HEK293 (cell line): ENCODE measurements around the gene MSH2.

ENCODE experiments used
- CTCF ChIA-PET: fragments of 350-600 bp; formaldehyde crosslinking; extraction: SDS; loops from one replicate; lab custom pipeline; 2021; ENCODE audit warnings: antibody characterized with exemption; lab: Yijun Ruan, JAX
- POLR2A ChIA-PET: fragments of 300-600 bp; formaldehyde crosslinking; extraction: SDS; loops from one replicate; lab custom pipeline; 2020; ENCODE audit warnings: antibody characterized with exemption, inconsistent platforms; lab: Yijun Ruan, JAX
- H3K27ac ChIP-seq: fragments of 200-500 bp; sonication (Bioruptor generic); 2 replicates; pipeline ENCODE4 v1.5.1; 2014; ENCODE audit warnings: low read depth, low read length, control low read depth, inconsistent platforms; ENCODE audit errors: extremely low read depth
- H3K36me3 ChIP-seq, 2 experiments: fragments of 200-500 bp in 1 of 2; sonication (Bioruptor generic) in 1 of 2; 1 replicate in 1 of 2; 2 replicates in 1 of 2; pipeline ENCODE4 v1.5.1; 2014 to 2017; ENCODE audit warnings: inconsistent platforms in 2 of 2, low read length in 2 of 2; ENCODE audit not compliant: control insufficient read depth in 2 of 2, insufficient read depth in 1 of 2
- H3K4me1 ChIP-seq: fragments of 200-500 bp; sonication (Bioruptor generic); 2 replicates; pipeline ENCODE4 v1.5.1; 2014; ENCODE audit warnings: mild to moderate bottlenecking, low read length, inconsistent platforms; ENCODE audit not compliant: control insufficient read depth, insufficient read depth
- H3K4me3 ChIP-seq: 2 replicates; pipeline ENCODE4 v1.5.1; 2011; ENCODE audit warnings: low read depth, mild to moderate bottlenecking, control low read depth, low read length, moderate library complexity
- H3K9me3 ChIP-seq: fragments of 200-500 bp; sonication (Bioruptor generic); 2 replicates; pipeline ENCODE4 v1.5.1; 2014; ENCODE audit warnings: low read depth, low read length, inconsistent platforms; ENCODE audit not compliant: control insufficient read depth, insufficient read depth
- HOXC10 ChIP-seq: sonication (generic); formaldehyde crosslinking; IDR thresholded peaks from 2 replicates; pipeline ENCODE4 v1.8.1; 2023; ENCODE audit warnings: mild to moderate bottlenecking, missing genetic modification reagents
- SP2 ChIP-seq: fragments of 450-650 bp; formaldehyde crosslinking; IDR thresholded peaks from 2 replicates; pipeline ENCODE4 v1.5.1; 2016; ENCODE audit warnings: missing biosample characterization, missing genetic modification characterization
- ZBTB21 ChIP-seq: fragments of 450-650 bp; formaldehyde crosslinking; IDR thresholded peaks from 2 replicates; pipeline ENCODE4 v1.5.1; 2017; ENCODE audit warnings: missing biosample characterization, missing genetic modification characterization
- ZBTB48 ChIP-seq: fragments of 450-650 bp; formaldehyde crosslinking; IDR thresholded peaks from 2 replicates; pipeline ENCODE4 v1.5.1; 2016; ENCODE audit warnings: missing biosample characterization, missing genetic modification characterization
- ZEB2 ChIP-seq: fragments of 450-650 bp; formaldehyde crosslinking; IDR thresholded peaks from 2 replicates; pipeline ENCODE4 v1.5.1; 2016; ENCODE audit warnings: missing biosample characterization, missing genetic modification characterization
- ZFP3 ChIP-seq: fragments of 450-650 bp; formaldehyde crosslinking; IDR thresholded peaks from 2 replicates; pipeline ENCODE4 v1.5.1; 2016; ENCODE audit warnings: low read depth, missing biosample characterization, missing genetic modification characterization
- ZNF146 ChIP-seq: fragments of 450-650 bp; formaldehyde crosslinking; IDR thresholded peaks from 2 replicates; pipeline ENCODE4 v1.5.1; 2016; ENCODE audit warnings: missing biosample characterization, missing genetic modification characterization
- ZNF19 ChIP-seq: fragments of 450-650 bp; formaldehyde crosslinking; IDR thresholded peaks from 2 replicates; pipeline ENCODE4; 2016; ENCODE audit warnings: missing biosample characterization, missing genetic modification characterization, low read depth
- ZNF202 ChIP-seq: fragments of 450-650 bp; formaldehyde crosslinking; IDR thresholded peaks from 2 replicates; pipeline ENCODE4 v1.5.1; 2016; ENCODE audit warnings: missing biosample characterization, missing genetic modification characterization, borderline replicate concordance
- ZNF324 ChIP-seq: fragments of 450-650 bp; formaldehyde crosslinking; IDR thresholded peaks from 2 replicates; pipeline ENCODE4 v1.5.1; 2016; ENCODE audit warnings: missing biosample characterization, missing genetic modification characterization
- ZNF404 ChIP-seq: fragments of 450-650 bp; formaldehyde crosslinking; IDR thresholded peaks from 2 replicates; pipeline ENCODE4 v1.5.1; 2017; ENCODE audit warnings: missing biosample characterization, missing genetic modification characterization
- ZNF416 ChIP-seq: fragments of 450-650 bp; formaldehyde crosslinking; IDR thresholded peaks from 2 replicates; pipeline ENCODE4 v1.5.1; 2016; ENCODE audit warnings: missing biosample characterization, missing genetic modification characterization
- ZNF548 ChIP-seq: fragments of 450-650 bp; formaldehyde crosslinking; IDR thresholded peaks from 2 replicates; pipeline ENCODE4 v1.5.1; 2016; ENCODE audit warnings: missing biosample characterization, missing genetic modification characterization
- ZNF629 ChIP-seq: fragments of 450-650 bp; formaldehyde crosslinking; IDR thresholded peaks from 2 replicates; pipeline ENCODE4 v1.5.1; 2017; ENCODE audit warnings: missing biosample characterization, missing genetic modification characterization
- ZNF654 ChIP-seq: fragments of 450-650 bp; formaldehyde crosslinking; IDR thresholded peaks from 2 replicates; pipeline ENCODE4 v1.5.1; 2016; ENCODE audit warnings: low read depth, missing biosample characterization, missing genetic modification characterization
- ZNF658 ChIP-seq: fragments of 450-650 bp; formaldehyde crosslinking; IDR thresholded peaks from 2 replicates; pipeline ENCODE4; 2016; ENCODE audit warnings: missing biosample characterization, missing genetic modification characterization
- ZNF785 ChIP-seq: fragments of 450-650 bp; formaldehyde crosslinking; IDR thresholded peaks from 2 replicates; pipeline ENCODE4 v1.5.1; 2016; ENCODE audit warnings: missing biosample characterization, missing genetic modification characterization
- ZNF791 ChIP-seq: fragments of 450-650 bp; formaldehyde crosslinking; IDR thresholded peaks from 2 replicates; pipeline ENCODE4 v1.5.1; 2016; ENCODE audit warnings: missing biosample characterization, missing genetic modification characterization
- ZNF843 ChIP-seq: fragments of 450-650 bp; formaldehyde crosslinking; IDR thresholded peaks from 2 replicates; pipeline ENCODE4 v1.5.1; 2016; ENCODE audit warnings: missing biosample characterization, missing genetic modification characterization
- ZSCAN16 ChIP-seq: fragments of 450-650 bp; formaldehyde crosslinking; IDR thresholded peaks from 2 replicates; pipeline ENCODE4 v1.5.1; 2016; ENCODE audit warnings: missing biosample characterization, missing genetic modification characterization
- TF ChIP-seq, protein P1 (sequence below): fragments of 450-650 bp; formaldehyde crosslinking; IDR thresholded peaks from 2 replicates; pipeline ENCODE4 v1.5.1; 2016; ENCODE audit warnings: missing biosample characterization, missing genetic modification characterization
- TF ChIP-seq, protein P2 (sequence below): fragments of 450-650 bp; IDR thresholded peaks from 2 replicates; pipeline ENCODE4 v1.5.1; 2018; ENCODE audit warnings: missing biosample characterization, missing genetic modification characterization
- TF ChIP-seq, protein P3 (sequence below): fragments of 450-650 bp; formaldehyde crosslinking; IDR thresholded peaks from 2 replicates; pipeline ENCODE4 v1.5.1; 2016; ENCODE audit warnings: missing biosample characterization, missing genetic modification characterization
- TF ChIP-seq, protein P4 (sequence below): fragments of 450-650 bp; formaldehyde crosslinking; IDR thresholded peaks from 2 replicates; pipeline ENCODE4 v1.5.1; 2017; ENCODE audit warnings: missing biosample characterization, missing genetic modification characterization

MSH2 gene

DNA sequence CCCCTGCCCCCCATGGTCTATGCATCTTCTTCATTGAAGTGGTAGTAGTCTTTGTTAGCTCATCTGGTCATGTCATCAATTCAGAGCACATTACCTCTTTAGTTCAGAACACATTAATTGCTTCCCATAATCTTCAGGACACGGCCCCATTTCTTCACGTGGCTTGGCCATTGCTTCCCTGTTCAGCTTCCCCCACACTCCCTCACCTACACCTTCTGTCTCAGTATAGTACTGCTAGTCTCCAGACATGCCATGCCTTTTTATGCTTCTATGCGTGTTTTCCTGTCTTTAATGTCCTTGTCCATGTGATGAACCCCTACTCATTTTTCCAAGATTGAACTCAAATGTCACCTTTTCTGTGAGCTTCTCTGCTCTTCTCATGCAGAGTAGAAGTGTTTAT is 35.1 kb downstream of the MSH2 start:
- H3K27ac ChIP-seq, result no peak overlapping the region
- POLR2A ChIA-PET, result no interaction called here
- peaks cover 27 to 41% of the 10 kb centered on the region in 2 experiments for H3K36me3 ChIP-seq
- H3K9me3 ChIP-seq, result no peaks in the 10 kb centered on the region
- no peaks in the 10 kb centered on the region for H3K4me1 ChIP-seq
- H3K4me3 ChIP-seq, result no peak overlapping the region
- TF ChIP-seq ZNF548 (tag by site-specific recombination) (no peak), ZNF629 (tag by site-specific recombination) (no peak)
- TF ChIP-seq, protein P1, sequence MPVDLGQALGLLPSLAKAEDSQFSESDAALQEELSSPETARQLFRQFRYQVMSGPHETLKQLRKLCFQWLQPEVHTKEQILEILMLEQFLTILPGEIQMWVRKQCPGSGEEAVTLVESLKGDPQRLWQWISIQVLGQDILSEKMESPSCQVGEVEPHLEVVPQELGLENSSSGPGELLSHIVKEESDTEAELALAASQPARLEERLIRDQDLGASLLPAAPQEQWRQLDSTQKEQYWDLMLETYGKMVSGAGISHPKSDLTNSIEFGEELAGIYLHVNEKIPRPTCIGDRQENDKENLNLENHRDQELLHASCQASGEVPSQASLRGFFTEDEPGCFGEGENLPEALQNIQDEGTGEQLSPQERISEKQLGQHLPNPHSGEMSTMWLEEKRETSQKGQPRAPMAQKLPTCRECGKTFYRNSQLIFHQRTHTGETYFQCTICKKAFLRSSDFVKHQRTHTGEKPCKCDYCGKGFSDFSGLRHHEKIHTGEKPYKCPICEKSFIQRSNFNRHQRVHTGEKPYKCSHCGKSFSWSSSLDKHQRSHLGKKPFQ, result no peak
- TF ChIP-seq, all 188 proteins: peak for 0
- CTCF ChIA-PET, result interaction anchor here (0.6 to 6.7 kb wide), 21 partner anchors 8 to 668 kb away, joined by 3 to 72 read pairs (median 4); no protein-coding TSS in a partner anchor

DNA sequence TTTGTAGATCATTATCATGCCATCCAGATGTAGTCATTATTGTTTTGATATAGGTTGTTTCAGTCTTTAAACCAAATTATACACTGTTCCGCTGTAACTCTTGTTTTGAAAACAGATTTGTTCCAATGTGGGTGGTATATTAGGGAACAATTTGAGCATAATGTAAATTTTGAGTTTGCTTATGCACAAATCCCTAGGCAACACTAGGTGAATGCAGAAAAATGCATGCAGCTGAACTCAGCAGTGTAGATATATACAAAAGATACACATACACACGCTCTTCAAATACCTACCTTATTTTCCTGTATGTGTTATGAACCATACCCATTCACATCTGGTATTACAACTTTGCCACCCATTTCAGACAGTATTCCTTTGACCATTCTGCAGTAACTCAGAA is 35.8 kb downstream of the MSH2 start:
- H3K4me1 ChIP-seq, result no peaks in the 10 kb centered on the region
- no peak overlapping the region for H3K27ac ChIP-seq
- CTCF ChIA-PET, result interaction anchor here (1.7 to 6.7 kb wide), 3 partner anchors 10 to 328 kb away, joined by 7 to 72 read pairs (median 10); no protein-coding TSS in a partner anchor
- POLR2A ChIA-PET, result no interaction called here
- no peak overlapping the region for H3K4me3 ChIP-seq
- TF ChIP-seq ZSCAN16 (tag by site-specific recombination) (no peak), ZNF654 (tag by site-specific recombination) (no peak), ZNF785 (no peak)
- H3K36me3 ChIP-seq, result peaks cover 33 to 41% of the 10 kb centered on the region in 2 experiments
- H3K9me3 ChIP-seq, result no peaks in the 10 kb centered on the region

DNA sequence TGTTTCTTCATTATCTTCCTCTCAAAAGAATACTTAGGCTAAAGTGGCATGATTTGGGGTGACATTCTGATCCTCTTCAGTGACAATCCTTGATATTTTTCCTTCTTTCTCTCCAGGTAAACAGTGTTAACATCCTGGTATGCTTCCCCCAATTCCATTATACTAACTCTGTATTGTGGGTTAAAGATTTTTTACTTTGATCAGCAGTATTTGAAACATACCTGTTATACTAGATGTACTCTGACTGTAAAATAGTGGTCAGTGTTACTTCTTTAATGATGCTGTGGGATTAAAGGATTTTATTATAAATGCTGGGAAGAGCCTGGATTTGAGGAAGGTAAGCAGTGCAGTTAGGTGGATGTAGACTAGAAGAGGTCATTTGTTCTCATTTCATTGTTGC is 48.8 kb downstream of the MSH2 start:
- POLR2A ChIA-PET, result interaction anchor here (0.6 kb wide), 1 partner anchor 12 kb away, joined by 4 read pairs; no protein-coding TSS in a partner anchor
- Histone ChIP-seq H3K4me3 (no peak overlapping the region), H3K36me3 (peaks cover 29 to 40% of the 10 kb centered on the region in 2 experiments), H3K9me3 (no peaks in the 10 kb centered on the region), H3K27ac (no peak overlapping the region), H3K4me1 (no peaks in the 10 kb centered on the region)
- CTCF ChIA-PET, result no interaction called here
- TF ChIP-seq ZNF324 (tag by site-specific recombination), result no peak
- no peak for TF ChIP-seq HOXC10 (CRISPR knock-in tag)
- no peak for TF ChIP-seq ZBTB48 (tag by site-specific recombination)
- TF ChIP-seq ZBTB21 (tag by site-specific recombination), result no peak
- no peak for TF ChIP-seq ZNF658 (tag by site-specific recombination)
- no peak for TF ChIP-seq SP2

DNA sequence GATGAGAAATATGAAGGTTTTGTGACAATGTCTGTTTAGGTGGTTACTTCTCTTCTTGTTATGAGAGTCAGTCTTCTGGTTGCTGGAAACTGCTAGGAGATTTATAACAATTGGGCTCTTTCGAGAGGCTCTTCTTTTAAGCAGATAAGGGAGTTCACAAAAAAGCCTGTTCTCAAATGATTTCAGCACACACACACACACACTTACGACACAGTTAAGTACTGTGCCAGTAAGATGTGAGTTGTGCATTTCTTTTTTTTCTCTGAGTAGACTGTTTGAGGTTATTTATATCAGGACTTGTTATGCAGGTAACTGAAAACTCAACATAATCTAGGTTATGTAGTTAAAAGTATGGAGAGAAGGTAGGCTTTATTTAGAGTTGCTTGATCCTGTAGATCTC is 49.8 kb downstream of the MSH2 start:
- H3K36me3 ChIP-seq, result peaks cover 28 to 40% of the 10 kb centered on the region in 2 experiments
- no peak overlapping the region for H3K4me3 ChIP-seq
- H3K9me3 ChIP-seq, result no peaks in the 10 kb centered on the region
- no peak overlapping the region for H3K27ac ChIP-seq
- ChIA-PET POLR2A (no interaction called here), CTCF (no interaction called here)
- H3K4me1 ChIP-seq, result no peaks in the 10 kb centered on the region
- no peak for TF ChIP-seq ZNF791 (tag by site-specific recombination)
- TF ChIP-seq ZNF404, result no peak
- TF ChIP-seq, protein P2, sequence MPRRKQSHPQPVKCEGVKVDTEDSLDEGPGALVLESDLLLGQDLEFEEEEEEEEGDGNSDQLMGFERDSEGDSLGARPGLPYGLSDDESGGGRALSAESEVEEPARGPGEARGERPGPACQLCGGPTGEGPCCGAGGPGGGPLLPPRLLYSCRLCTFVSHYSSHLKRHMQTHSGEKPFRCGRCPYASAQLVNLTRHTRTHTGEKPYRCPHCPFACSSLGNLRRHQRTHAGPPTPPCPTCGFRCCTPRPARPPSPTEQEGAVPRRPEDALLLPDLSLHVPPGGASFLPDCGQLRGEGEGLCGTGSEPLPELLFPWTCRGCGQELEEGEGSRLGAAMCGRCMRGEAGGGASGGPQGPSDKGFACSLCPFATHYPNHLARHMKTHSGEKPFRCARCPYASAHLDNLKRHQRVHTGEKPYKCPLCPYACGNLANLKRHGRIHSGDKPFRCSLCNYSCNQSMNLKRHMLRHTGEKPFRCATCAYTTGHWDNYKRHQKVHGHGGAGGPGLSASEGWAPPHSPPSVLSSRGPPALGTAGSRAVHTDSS, result no peak
- TF ChIP-seq ZFP3 (tag by site-specific recombination), result no peak
- TF ChIP-seq ZNF19 (tag by site-specific recombination), result no peak
- no peak for TF ChIP-seq ZNF416 (tag by site-specific recombination)
- no peak for TF ChIP-seq ZEB2 (tag by site-specific recombination)
- no peak for TF ChIP-seq ZNF146
- TF ChIP-seq, protein P3, sequence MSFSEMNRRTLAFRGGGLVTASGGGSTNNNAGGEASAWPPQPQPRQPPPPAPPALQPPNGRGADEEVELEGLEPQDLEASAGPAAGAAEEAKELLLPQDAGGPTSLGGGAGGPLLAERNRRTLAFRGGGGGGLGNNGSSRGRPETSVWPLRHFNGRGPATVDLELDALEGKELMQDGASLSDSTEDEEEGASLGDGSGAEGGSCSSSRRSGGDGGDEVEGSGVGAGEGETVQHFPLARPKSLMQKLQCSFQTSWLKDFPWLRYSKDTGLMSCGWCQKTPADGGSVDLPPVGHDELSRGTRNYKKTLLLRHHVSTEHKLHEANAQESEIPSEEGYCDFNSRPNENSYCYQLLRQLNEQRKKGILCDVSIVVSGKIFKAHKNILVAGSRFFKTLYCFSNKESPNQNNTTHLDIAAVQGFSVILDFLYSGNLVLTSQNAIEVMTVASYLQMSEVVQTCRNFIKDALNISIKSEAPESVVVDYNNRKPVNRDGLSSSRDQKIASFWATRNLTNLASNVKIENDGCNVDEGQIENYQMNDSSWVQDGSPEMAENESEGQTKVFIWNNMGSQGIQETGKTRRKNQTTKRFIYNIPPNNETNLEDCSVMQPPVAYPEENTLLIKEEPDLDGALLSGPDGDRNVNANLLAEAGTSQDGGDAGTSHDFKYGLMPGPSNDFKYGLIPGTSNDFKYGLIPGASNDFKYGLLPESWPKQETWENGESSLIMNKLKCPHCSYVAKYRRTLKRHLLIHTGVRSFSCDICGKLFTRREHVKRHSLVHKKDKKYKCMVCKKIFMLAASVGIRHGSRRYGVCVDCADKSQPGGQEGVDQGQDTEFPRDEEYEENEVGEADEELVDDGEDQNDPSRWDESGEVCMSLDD (tag by site-specific recombination), result no peak
- TF ChIP-seq ZNF202 (tag by site-specific recombination), result no peak
- no peak for TF ChIP-seq ZNF843 (tag by site-specific recombination)
- TF ChIP-seq, protein P4, sequence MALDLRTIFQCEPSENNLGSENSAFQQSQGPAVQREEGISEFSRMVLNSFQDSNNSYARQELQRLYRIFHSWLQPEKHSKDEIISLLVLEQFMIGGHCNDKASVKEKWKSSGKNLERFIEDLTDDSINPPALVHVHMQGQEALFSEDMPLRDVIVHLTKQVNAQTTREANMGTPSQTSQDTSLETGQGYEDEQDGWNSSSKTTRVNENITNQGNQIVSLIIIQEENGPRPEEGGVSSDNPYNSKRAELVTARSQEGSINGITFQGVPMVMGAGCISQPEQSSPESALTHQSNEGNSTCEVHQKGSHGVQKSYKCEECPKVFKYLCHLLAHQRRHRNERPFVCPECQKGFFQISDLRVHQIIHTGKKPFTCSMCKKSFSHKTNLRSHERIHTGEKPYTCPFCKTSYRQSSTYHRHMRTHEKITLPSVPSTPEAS (tag by site-specific recombination), result no peak
